Nephron (organoid): ENCODE measurements around the gene DPP6.

Experiments used
- H3K27ac Mint-ChIP-seq, 3 experiments: 2 replicates each; pipeline ENCODE4 v1.8.0; 2020; ENCODE audit warnings: mixed read lengths in 3 of 3, mild to moderate bottlenecking in 2 of 3, moderate library complexity in 1 of 3
- H3K27me3 Mint-ChIP-seq: 2 replicates; pipeline ENCODE4 v1.8.0; 2021; ENCODE audit warnings: low read depth, mild to moderate bottlenecking, moderate library complexity, mixed read lengths
- H3K36me3 Mint-ChIP-seq: 2 replicates; pipeline ENCODE4 v1.8.0; 2020; ENCODE audit warnings: low read depth, mixed read lengths
- H3K4me1 Mint-ChIP-seq: 2 replicates; pipeline ENCODE4 v1.8.0; 2020; ENCODE audit warnings: mixed read lengths
- H3K4me3 Mint-ChIP-seq, 3 experiments: 2 replicates each; pipeline ENCODE4 v1.8.0; 2020; ENCODE audit warnings: mild to moderate bottlenecking in 3 of 3, mixed read lengths in 3 of 3, moderate library complexity in 2 of 3
- H3K9me3 Mint-ChIP-seq: 2 replicates; pipeline ENCODE4 v1.8.0; 2020; ENCODE audit warnings: mixed read lengths
- CTCF ChIP-seq, 3 experiments: fragments of 200-600 bp; sonication (generic); IDR thresholded peaks; one replicate each; pipeline ENCODE4 v1.5.0; 2021; ENCODE audit warnings: antibody characterized with exemption in 3 of 3; ENCODE audit not compliant: unreplicated experiment in 3 of 3

DPP6 gene

GRCh38 chr7:154195266-154195665 is 143.1 kb downstream of the DPP6 start:
- Mint-ChIP-seq H3K27me3 (peaks cover 4% of the 10 kb centered on the region), H3K9me3 (no peaks in the 10 kb centered on the region), H3K36me3 (no peaks in the 10 kb centered on the region), H3K27ac (no peak overlapping the region), H3K4me1 (no peaks in the 10 kb centered on the region), H3K4me3 (no peak overlapping the region)
- TF ChIP-seq CTCF (IDR thresholded peaks at IDR 0.05; ENCODE audit: unreplicated experiment in 3 of 3): no peak

GRCh38 chr7:154198481-154198880 is 146.3 kb downstream of the DPP6 start:
- Mint-ChIP-seq H3K9me3 (no peaks in the 10 kb centered on the region), H3K36me3 (no peaks in the 10 kb centered on the region), H3K4me1 (no peaks in the 10 kb centered on the region), H3K27me3 (peaks cover 2% of the 10 kb centered on the region), H3K27ac (no peak overlapping the region), H3K4me3 (no peak overlapping the region)
- TF ChIP-seq CTCF (IDR thresholded peaks at IDR 0.05; ENCODE audit: unreplicated experiment in 3 of 3): no peak

GRCh38 chr7:154200241-154200640 is 148.0 kb downstream of the DPP6 start:
- Mint-ChIP-seq H3K27me3 (no peaks in the 10 kb centered on the region), H3K27ac (no peak overlapping the region), H3K4me1 (no peaks in the 10 kb centered on the region), H3K36me3 (no peaks in the 10 kb centered on the region), H3K4me3 (no peak overlapping the region), H3K9me3 (no peaks in the 10 kb centered on the region)
- TF ChIP-seq CTCF (IDR thresholded peaks at IDR 0.05; ENCODE audit: unreplicated experiment in 3 of 3): no peak

- H3K36me3 Mint-ChIP-seq: no peaks in the 10 kb centered on the region
- H3K4me1 Mint-ChIP-seq: no peaks in the 10 kb centered on the region
- H3K4me3 Mint-ChIP-seq: no peak overlapping the region
- H3K27me3 Mint-ChIP-seq: no peaks in the 10 kb centered on the region
- TF ChIP-seq CTCF (IDR thresholded peaks at IDR 0.05; ENCODE audit: unreplicated experiment in 3 of 3): no peak
- no peaks in the 10 kb centered on the region for H3K9me3 Mint-ChIP-seq
- no peak overlapping the region for H3K27ac Mint-ChIP-seq
Measured at GRCh38 chr7:154202002-154202401, 149.8 kb downstream of the DPP6 start.

GRCh38 chr7:154204046-154204445 is 151.8 kb downstream of the DPP6 start:
- H3K4me1 Mint-ChIP-seq: no peaks in the 10 kb centered on the region
- H3K27me3 Mint-ChIP-seq: no peaks in the 10 kb centered on the region
- no peak overlapping the region for H3K4me3 Mint-ChIP-seq
- H3K27ac Mint-ChIP-seq: no peak overlapping the region
- TF ChIP-seq CTCF (IDR thresholded peaks at IDR 0.05; ENCODE audit: unreplicated experiment in 3 of 3): no peak
- H3K9me3 Mint-ChIP-seq: no peaks in the 10 kb centered on the region
- H3K36me3 Mint-ChIP-seq: no peaks in the 10 kb centered on the region

- TF ChIP-seq CTCF (IDR thresholded peaks at IDR 0.05; ENCODE audit: unreplicated experiment in 3 of 3): no peak
- no peaks in the 10 kb centered on the region for H3K9me3 Mint-ChIP-seq
- H3K4me1 Mint-ChIP-seq: no peaks in the 10 kb centered on the region
- peaks cover 3% of the 10 kb centered on the region for H3K27me3 Mint-ChIP-seq
- H3K36me3 Mint-ChIP-seq: no peaks in the 10 kb centered on the region
- no peak overlapping the region for H3K27ac Mint-ChIP-seq
- H3K4me3 Mint-ChIP-seq: no peak overlapping the region
Measured at GRCh38 chr7:154212861-154213260, 160.7 kb downstream of the DPP6 start.
